BJ (cell line): ENCODE measurements around the gene PPM1A. TPM values are rescaled to one million over a fixed set of nuclear protein-coding genes. Genes with fewer than 3 reads are reported as not detected.

ENCODE experiments used
- CTCF ChIA-PET: fragments of 350-600 bp; formaldehyde crosslinking; extraction: SDS; loops from one replicate; lab custom pipeline; 2021; ENCODE audit warnings: antibody characterized with exemption, inconsistent platforms; lab: Yijun Ruan, JAX
- POLR2A ChIA-PET: fragments of 300-600 bp; sonication (Branson Sonifier 250); formaldehyde crosslinking; extraction: SDS; loops from one replicate; lab custom pipeline; 2021; ENCODE audit warnings: antibody characterized with exemption; lab: Charles Lee
- DNase-seq: peaks from one replicate; pipeline ENCODE4 v3.0.0-alpha.2; 2011; ENCODE audit warnings: low read depth
- H3K27me3 ChIP-seq: 2 replicates; pipeline ENCODE4 v1.6.0; 2011; ENCODE audit warnings: low read length; ENCODE audit not compliant: control insufficient read depth, insufficient read depth
- H3K36me3 ChIP-seq: 2 replicates; pipeline ENCODE4 v1.5.1; 2011; ENCODE audit warnings: low read length; ENCODE audit not compliant: control insufficient read depth, insufficient read depth
- H3K4me3 ChIP-seq: 2 replicates; pipeline ENCODE4 v1.5.1; 2011; ENCODE audit warnings: low read depth, mild to moderate bottlenecking, control low read depth, low read length
- CTCF ChIP-seq: IDR thresholded peaks from 2 replicates; pipeline ENCODE4 v1.5.1; 2011; ENCODE audit warnings: low read depth, mild to moderate bottlenecking, control low read depth, inconsistent platforms, low read length, moderate library complexity; ENCODE audit not compliant: insufficient read depth
- polyA plus RNA-seq: library from polyadenylated mRNA; depleted of rRNA; stranded (reverse); fragments of >200 nt; gene quantifications from 2 replicates; pipeline ENCODE4 v1.2.3, GENCODE V29; 2011

PPM1A gene
- polyA plus RNA-seq, 1 experiment, result 18.5 TPM

- H3K27me3 ChIP-seq, result peaks cover 11% of the 10 kb centered on the region
- no peaks in the 10 kb centered on the region for H3K36me3 ChIP-seq
- no peak for DNase-seq
- peak; percentile 67 for TF ChIP-seq CTCF
- ChIA-PET POLR2A (no interaction called here), CTCF (interaction anchor here (0.6 to 3.7 kb wide), 10 partner anchors 11 to 225 kb away, joined by 3 to 11 read pairs (median 5); no protein-coding TSS in a partner anchor)
- peak overlapping the region; percentile 7 for H3K4me3 ChIP-seq
These were observed 82.4 kb downstream of the PPM1A start for GRCh38 chr14:60331201-60332045.

DNA sequence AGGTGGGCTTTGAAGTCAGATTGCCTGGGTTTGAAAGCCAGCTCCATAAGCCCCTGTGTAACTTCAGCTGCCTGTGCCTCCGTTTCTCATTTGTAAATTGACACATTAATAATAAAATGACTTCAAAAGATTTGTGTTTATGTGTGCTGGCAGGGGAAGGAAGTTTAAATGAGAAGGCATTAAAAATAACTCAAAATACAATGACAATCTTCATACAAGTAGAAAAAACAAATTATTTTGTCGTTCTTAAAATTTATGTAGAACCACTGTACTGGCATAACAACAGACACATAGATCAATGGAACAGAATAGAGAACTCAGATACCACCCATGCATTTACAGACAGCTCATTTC, 83.0 kb downstream of the PPM1A start:
- no peak for DNase-seq
- TF ChIP-seq CTCF, result no peak
- no peaks in the 10 kb centered on the region for H3K36me3 ChIP-seq
- POLR2A ChIA-PET, result no interaction called here
- H3K27me3 ChIP-seq, result peaks cover 11% of the 10 kb centered on the region
- CTCF ChIA-PET, result interaction anchor here (0.9 to 3.7 kb wide), 9 partner anchors 11 to 84 kb away, joined by 3 to 11 read pairs (median 6); no protein-coding TSS in a partner anchor
- no peak overlapping the region for H3K4me3 ChIP-seq

GRCh38 chr14:60332869-60333268, 83.8 kb downstream of the PPM1A start:
- POLR2A ChIA-PET, result interaction anchor here (0.7 kb wide), 1 partner anchor 302 kb away, joined by 4 read pairs; no protein-coding TSS in a partner anchor
- TF ChIP-seq CTCF, result no peak
- CTCF ChIA-PET, result interaction anchor here (1.3 to 3.7 kb wide), 5 partner anchors 12 to 32 kb away, joined by 4 to 11 read pairs (median 7); no protein-coding TSS in a partner anchor
- Histone ChIP-seq H3K27me3 (peaks cover 8% of the 10 kb centered on the region), H3K36me3 (no peaks in the 10 kb centered on the region), H3K4me3 (no peak overlapping the region)
- DNase-seq, result no peak

- Histone ChIP-seq H3K4me3 (no peak overlapping the region), H3K36me3 (no peaks in the 10 kb centered on the region), H3K27me3 (peaks cover 3% of the 10 kb centered on the region; the same call in 1 of the 2 replicates)
- DNase-seq, result no peak
- TF ChIP-seq CTCF, result no peak
- CTCF ChIA-PET, result interaction anchor here (1.3 to 2.6 kb wide), 2 partner anchors 10 to 12 kb away, joined by 4 to 11 read pairs; no protein-coding TSS in a partner anchor
- POLR2A ChIA-PET, result no interaction called here
These were observed 90.5 kb downstream of the PPM1A start for GRCh38 chr14:60339571-60339970.

GRCh38 chr14:60343571-60344071, 94.6 kb downstream of the PPM1A start:
- no peak overlapping the region for H3K4me3 ChIP-seq
- POLR2A ChIA-PET, result interaction anchor here (0.7 kb wide), 1 partner anchor 1556 kb away, joined by 4 read pairs; no protein-coding TSS in a partner anchor
- no peaks in the 10 kb centered on the region for H3K36me3 ChIP-seq
- H3K27me3 ChIP-seq, result no peaks in the 10 kb centered on the region; the same call in 1 of the 2 replicates
- CTCF ChIA-PET, result no interaction called here
- no peak for DNase-seq
- TF ChIP-seq CTCF, result no peak
